ENCODE results near the gene HDAC4. TPM values are rescaled to one million over a fixed set of nuclear protein-coding genes. Genes with fewer than 3 reads are reported as not detected.

HDAC4 gene
- total and polyA plus RNA-seq, 2 of the 8 experiments (the other 6 are each of a cell fraction or from before 2014, with no cell fraction given): 15.4 to 31.5 TPM

DNA sequence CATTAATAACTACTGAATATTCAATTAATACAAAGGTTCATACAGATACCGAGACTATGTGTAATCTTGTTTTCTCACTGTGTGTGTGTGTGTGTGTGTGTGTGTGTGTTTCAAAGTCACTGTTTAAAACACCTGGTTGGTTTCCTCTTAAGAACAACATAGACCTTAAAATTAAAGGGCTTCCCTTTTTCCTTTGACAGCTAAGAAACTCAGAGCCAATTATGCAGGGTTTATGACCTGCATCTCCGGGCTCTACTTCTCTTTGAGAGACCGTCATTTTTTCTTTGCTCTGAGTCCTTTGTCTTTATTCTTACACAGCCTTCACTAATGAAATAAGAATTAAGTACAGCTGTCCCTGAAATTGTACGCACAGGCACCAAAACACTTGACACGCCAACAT lies 145.6 kb downstream of the HDAC4 start (continued):
- TF ChIP-seq FOSL1 (IDR thresholded peaks at IDR 0.05; ENCODE audit: insufficient read depth, low read depth, low read length): no peak
- no peak for TF ChIP-seq CTBP2 (IDR thresholded peaks at IDR 0.05; ENCODE audit: borderline replicate concordance, insufficient read depth, insufficient read length, low read length)
- no peak for TF ChIP-seq RXRA (IDR thresholded peaks at IDR 0.05; ENCODE audit: insufficient read depth, low read depth, low read length)
- TF ChIP-seq, protein P1, sequence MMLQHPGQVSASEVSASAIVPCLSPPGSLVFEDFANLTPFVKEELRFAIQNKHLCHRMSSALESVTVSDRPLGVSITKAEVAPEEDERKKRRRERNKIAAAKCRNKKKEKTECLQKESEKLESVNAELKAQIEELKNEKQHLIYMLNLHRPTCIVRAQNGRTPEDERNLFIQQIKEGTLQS (IDR thresholded peaks at IDR 0.05; ENCODE audit: insufficient read depth, low read depth, low read length): no peak
- no peak for TF ChIP-seq CREB1 (IDR thresholded peaks at IDR 0.05)
- TF ChIP-seq CEBPB (IDR thresholded peaks at IDR 0.05; ENCODE audit: low read depth, low read length): no peak
- no peak for TF ChIP-seq TCF12 (IDR thresholded peaks at IDR 0.05; ENCODE audit: low read depth, low read length)
- TF ChIP-seq CBX5 (IDR thresholded peaks at IDR 0.05; ENCODE audit: low read depth, low read length): no peak

Measured in H1 (cell line).